HG02840 (cell line): ENCODE measurements around the gene EXOSC3.

Experiments used
- ATAC-seq: cut with Tn5 transposase; IDR thresholded peaks from one replicate; pipeline ENCODE4 v1.9.1; 2021; ENCODE audit warnings: mild to moderate bottlenecking, moderate library complexity, moderate number of reproducible peaks; ENCODE audit not compliant: unreplicated experiment, low FRiP score

Gene EXOSC3

GRCh38 chr9:37740128-37740527, 44.7 kb downstream of the EXOSC3 start:
- no peak for ATAC-seq

GRCh38 chr9:37739222-37739621, 45.6 kb downstream of the EXOSC3 start:
- no peak for ATAC-seq

- no peak for ATAC-seq
These were observed 51.9 kb downstream of the EXOSC3 start for GRCh38 chr9:37732952-37733351.

GRCh38 chr9:37732086-37732741, 52.6 kb downstream of the EXOSC3 start:
- no peak for ATAC-seq

- ATAC-seq, result no peak
These were observed 54.0 kb downstream of the EXOSC3 start for GRCh38 chr9:37730839-37731238.

- no peak for ATAC-seq
These were observed 54.6 kb downstream of the EXOSC3 start for GRCh38 chr9:37730256-37730655.
